H1 (cell line): ENCODE data around the gene ASPRV1.

ENCODE experiments used
- CTCF ChIP-seq, 3 experiments: IDR thresholded peaks; 1 replicate in 2 of 3; 2 replicates in 1 of 3; pipeline versions ENCODE4 v1.5.1 to v1.6.1; 2011; ENCODE audit warnings: low read length in 3 of 3, mild to moderate bottlenecking in 3 of 3, inconsistent platforms in 2 of 3, low read depth in 1 of 3, moderate library complexity in 1 of 3; ENCODE audit not compliant: insufficient read depth in 1 of 3; ENCODE audit errors: control extremely low read depth in 1 of 3
- EZH2 ChIP-seq: fragments of 200-600 bp; sonication (generic); IDR thresholded peaks from 2 replicates; pipeline ENCODE4 v1.7.1; 2012; ENCODE audit warnings: low read depth, mild to moderate bottlenecking, moderate library complexity, low read length, inconsistent platforms; ENCODE audit not compliant: severe bottlenecking
- POLR2AphosphoS5 ChIP-seq: IDR thresholded peaks from 2 replicates; pipeline ENCODE4 v1.6.1; 2011; ENCODE audit warnings: low read depth, low read length
- SAP30 ChIP-seq: fragments of 300-600 bp; sonication (generic); IDR thresholded peaks from 2 replicates; pipeline ENCODE4 v1.7.1; 2012; ENCODE audit warnings: low read length, moderate library complexity, mild to moderate bottlenecking, inconsistent platforms; ENCODE audit not compliant: insufficient read depth, insufficient replicate concordance
- TAF1 ChIP-seq: IDR thresholded peaks from 2 replicates; pipeline ENCODE4 v1.6.1; 2011; ENCODE audit warnings: mild to moderate bottlenecking, low read depth, low read length
- TEAD4 ChIP-seq: IDR thresholded peaks from 2 replicates; pipeline ENCODE4 v1.6.1; 2012; ENCODE audit warnings: low read depth, low read length, inconsistent platforms, mixed read lengths

DNA sequence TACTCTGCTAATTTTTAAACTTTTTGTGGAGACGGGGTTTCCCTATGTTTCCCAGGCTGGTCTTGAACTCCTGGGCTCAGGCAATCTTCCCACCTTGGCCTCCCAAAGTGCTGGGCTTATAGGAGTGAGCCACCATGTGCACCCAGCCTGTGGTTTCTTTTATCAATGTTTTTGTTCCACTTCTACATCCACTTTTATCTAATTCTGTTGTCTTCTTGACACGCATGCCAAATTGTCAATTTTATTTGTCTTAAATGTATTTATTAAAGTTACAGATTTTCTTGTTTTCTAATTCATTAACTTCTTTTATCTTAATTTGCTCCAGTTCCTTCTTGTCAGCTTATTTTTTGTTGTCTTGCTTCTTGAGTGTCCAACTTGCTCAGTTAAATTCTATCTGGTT is 43.8 kb upstream of the ASPRV1 start:
- no peak for TF ChIP-seq TEAD4
- no peak for TF ChIP-seq EZH2
- no peak for TF ChIP-seq SAP30
- TF ChIP-seq TAF1 = no peak
- no peak for TF ChIP-seq CTCF (IDR thresholded peaks at IDR 0.05; ENCODE audit: control extremely low read depth in 1 of 3, insufficient read depth in 1 of 3, low read depth in 1 of 3, low read length in 3 of 3)
- TF ChIP-seq POLR2AphosphoS5 = no peak
